GM21515 (cell line): ENCODE measurements around the gene UAP1L1.

ENCODE experiments used
- ATAC-seq: cut with Tn5 transposase; IDR thresholded peaks from one replicate; pipeline ENCODE4 v1.9.1; 2021; ENCODE audit not compliant: unreplicated experiment

Gene UAP1L1

DNA sequence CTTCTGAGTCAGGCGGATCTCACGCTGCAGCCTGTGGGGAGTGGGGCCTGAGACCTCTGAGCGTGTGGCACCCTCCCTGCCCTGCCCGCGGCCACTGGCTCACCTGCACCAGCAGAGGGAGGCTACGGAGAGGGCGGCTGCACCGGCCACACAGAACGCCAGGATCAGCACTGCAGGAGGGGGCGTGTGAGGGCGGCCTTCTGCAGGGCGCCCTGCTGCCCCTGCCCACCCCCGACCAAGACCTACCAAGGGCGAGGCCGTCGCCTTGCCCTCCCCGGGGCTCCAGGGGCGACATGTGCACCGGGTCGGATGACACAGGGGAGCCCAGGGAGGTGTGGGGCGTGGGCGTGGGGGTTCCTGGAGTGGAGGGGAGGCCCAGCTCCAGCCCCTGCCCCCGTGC, 36.7 kb upstream of the UAP1L1 start:
- ATAC-seq = no peak

GRCh38 chr9:137041124-137041523, 36.2 kb upstream of the UAP1L1 start:
- no peak for ATAC-seq

DNA sequence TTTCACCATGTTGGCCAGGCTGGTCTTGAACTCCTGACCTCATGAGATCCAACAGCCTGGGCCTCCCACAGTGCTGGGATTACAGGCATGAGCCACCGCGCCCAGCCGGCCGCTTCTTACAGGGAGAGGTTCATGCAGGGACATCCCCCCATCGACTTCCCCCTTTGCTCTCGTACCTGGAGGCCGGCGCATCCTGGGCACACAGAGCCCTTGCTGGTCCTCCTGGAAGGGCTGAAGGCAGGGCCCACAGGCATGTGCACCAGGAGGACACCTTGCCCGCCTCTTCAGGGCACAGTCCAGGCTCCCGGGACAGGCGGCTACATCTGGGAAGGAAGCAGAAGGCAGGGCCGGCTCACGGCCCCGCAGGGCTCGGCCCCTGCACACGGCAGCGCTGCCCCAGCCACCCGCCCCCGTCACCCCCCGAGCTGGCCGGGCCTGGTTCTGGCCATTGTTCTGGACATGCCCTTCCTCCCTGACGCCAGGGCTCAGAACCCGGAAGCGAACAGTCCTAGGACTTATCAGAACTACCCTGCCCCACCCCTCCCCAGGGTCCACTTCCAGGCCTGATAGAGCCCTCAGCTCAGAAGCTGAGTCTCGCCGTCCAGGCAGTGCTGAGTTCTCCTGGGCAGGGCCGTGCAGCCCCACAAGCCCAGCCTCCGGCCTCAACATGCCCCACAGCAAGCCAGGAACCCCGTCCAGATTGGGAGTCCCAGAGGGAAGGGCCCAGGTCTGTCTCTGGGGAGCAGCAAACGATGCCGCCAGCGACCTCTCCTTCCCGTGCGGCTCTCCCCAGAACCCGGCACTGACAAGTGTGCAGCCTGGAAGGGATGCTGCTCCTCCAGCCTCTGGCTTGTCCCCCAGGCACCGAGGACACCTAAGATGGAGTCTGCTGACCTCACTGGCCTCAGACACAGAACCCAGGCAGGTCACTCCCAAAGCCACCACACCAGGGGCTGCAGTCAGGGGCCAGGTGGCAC, 34.3 kb upstream of the UAP1L1 start:
- no peak for ATAC-seq

DNA sequence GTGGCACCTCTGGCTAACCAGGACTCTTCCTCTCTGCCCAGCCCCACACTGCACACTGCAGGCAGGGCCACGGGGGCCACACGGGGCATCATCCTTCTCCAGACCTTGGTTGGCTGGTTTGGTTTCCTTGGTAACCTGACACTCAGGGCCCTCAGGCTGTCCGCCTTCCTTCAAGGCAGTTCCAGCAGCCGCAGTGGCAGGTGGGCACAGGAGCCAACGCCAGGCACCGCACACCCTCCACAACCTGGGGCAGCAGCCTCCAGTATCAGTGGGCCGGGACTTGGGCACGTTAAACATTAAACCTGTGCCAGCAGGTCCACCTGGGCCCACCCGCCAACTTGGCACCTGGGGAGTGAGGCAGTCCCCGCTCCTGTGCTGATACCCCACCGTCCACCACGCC, 33.3 kb upstream of the UAP1L1 start:
- no peak for ATAC-seq

DNA sequence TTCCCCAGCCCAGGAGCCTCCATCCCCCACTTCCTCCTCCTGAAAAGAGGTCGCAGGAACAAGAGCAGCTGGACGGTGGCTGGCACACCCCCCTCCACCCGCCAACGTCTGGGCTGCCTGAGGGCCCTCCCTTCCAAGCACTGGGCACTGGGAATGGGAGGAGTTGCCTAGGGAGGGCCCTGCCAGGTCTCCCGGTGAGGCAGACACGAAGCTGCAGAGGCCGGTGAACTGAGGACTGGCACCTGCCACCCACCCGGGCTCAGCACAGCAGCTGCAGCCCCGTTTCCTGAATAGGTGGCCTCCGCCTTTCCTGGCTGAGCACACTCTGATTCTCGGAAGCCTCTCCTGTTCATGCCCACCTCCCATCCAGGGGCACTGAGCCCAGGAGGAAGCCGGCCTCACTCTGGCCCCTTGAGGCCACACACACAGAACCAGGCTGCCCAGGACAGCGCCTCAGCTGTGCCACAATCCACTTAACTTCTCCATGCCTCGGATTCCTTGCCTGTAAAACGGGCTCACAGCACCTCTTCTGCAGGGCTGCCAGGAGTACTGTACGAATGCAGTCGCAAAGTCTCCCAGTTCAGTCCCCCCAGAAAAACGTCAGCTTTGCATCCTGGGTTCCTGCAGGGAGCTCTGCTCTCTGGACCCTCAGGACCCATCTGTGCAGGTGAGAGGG, 32.7 kb upstream of the UAP1L1 start:
- ATAC-seq = no peak

GRCh38 chr9:137045294-137046087, 31.8 kb upstream of the UAP1L1 start:
- ATAC-seq = no peak

DNA sequence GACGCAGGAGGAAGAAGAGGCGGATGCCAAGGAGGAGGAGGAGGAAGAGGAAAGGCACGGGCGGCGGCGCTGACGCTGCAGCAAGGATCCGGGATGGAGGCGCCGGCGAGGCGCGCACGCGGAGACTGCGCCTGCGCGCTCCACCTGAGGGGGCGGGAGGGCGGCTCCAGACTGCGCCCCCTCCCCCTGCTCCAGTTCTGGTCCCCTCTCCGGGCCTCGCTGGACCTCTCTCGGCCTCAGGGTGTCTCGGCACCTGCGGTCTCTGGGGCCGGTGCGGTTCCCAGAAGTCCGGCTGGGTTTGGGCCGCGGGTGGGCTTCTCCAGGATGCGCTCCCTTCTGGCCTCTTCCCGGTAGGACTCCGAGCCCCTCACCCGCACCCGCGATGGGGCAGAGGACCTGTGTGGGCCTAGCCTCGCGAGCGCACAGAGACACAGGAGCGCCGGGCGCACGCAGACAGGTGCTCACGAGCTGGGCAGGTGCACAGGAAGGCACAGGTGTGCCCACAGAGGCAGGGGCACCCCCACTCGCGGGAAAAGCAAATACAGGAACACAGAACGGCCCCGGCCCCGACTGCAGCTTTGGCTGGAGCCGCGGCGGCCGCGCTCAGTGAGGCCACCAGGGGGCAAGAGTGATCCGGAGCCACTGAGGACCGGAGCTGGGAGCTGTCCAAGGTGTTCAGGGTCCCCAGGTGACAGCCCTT, 31.1 kb upstream of the UAP1L1 start, which contains the start of gene NPDC1:
TSS of gene NPDC1 (minus strand) at position 90 of the 700 bp plus-strand sequence. CDS start 188 bp downstream, outside the sequence.
- ATAC-seq = no peak

GRCh38 chr9:137048655-137049543, 28.4 kb upstream of the UAP1L1 start:
- no peak for ATAC-seq

GRCh38 chr9:137049544-137050449, 27.5 kb upstream of the UAP1L1 start:
- no peak for ATAC-seq

DNA sequence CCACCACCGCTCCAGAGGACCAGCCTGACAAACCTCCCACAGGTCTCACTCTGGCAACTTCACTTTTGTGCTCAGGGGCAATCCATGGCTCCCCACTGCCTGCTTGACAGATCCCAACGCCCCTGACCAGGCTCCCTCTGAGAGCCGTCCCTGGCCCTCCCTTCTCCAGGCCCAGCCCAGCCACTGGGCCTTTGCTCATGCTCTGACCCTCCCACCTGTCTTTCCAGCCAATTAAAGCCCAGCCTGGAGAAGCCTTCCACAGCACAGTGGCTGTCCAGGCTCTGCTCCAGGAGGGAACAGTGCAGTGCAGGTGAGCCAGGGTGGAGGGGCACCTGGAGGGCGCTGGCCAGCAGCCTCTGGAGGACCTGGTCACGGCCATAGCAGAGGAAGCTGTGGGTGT, 26.7 kb upstream of the UAP1L1 start:
- no peak for ATAC-seq

DNA sequence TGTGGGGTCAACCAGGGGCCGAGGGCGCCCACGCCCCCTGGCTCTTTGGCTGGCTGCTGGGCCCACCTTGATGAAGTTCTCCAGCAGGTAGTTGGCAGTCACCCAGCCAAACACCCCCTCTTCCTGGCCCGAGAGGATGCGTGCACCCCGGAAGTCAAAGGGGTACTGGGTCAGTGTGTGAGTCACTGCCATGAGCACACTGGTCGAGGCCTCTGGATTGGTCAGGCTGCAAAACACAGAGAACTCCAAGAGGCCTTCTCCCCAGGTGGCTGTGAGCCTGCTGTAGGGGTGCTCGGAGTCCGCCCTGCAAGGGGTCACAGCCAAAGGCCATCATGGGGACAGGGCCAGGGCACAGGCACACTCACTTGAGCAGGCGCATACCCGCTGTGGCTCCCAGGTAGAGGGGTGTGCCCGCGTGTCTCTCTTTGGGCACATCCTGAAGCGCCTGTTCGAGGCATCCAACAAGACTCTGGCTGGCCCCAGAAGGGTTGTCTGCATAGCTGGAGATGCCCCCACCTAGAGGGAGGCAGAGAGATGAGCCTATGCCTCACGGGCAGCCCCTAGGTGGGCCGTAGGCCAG, 26.1 kb upstream of the UAP1L1 start:
- ATAC-seq = no peak

DNA sequence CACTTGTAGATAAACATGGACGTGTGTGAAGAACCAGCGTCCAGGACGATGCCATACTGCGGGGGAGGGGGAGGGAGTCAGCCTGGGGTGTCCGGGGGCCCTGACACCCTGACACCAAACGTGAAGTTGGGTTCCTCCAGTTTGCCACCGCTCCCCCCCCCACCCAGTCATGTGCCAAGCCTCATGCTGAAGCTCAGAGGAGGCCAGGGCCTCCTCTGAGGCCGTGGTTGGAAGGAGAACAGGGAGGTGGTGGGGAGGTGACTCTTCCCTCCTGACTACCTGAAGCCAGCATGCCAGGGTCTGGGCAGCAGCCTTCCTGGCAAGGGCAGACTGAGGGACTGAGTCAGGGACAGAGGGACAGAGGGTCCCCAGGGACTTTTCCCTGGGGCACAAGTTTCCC, 25.0 kb upstream of the UAP1L1 start:
- ATAC-seq = no peak

DNA sequence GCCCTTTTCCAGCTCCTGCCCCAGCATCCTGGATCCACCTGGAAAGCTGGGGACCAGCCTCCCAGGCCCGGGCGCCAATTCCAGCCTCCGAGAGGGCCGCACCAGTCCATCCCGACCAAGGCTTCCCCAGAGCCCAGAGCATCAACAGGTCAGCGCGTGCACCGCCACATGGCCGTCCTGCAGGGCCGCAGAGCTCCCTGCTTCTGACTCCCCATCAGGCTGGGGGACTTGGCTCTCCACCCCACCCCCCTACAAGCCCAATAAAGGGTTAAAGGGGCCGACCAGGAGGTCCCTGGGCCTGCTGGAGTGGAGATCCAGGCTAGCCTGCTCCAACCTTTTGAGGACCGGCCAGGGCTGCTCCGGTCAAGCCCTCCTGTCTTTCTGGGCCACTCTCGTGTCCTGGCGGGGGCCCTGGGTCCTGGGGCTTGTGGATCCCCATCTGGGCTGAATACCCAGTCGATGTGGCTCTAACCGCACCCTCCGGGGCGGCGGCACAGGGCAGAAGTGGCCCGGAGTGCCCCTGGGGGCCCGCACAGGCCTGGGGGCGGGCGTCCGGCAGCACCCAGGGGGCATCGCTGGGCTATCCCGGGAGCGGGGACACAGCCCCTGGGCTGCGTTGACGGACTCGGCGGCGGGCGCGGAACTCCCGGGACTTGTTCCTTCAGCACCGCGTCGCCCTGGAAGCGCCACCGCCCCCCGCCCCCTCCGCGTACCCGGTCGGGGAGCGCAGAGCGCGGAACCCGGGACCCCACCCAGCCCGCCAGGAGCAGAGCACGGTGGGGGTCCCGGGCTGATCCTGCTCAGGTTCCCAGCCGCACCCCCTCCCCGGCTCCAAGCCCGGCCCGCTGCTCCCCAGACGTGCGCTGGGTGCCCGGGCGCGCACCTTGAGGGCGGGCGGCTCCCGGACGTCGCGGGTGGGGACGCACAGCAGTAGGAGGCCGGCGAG, 24.0 kb upstream of the UAP1L1 start:
- no peak for ATAC-seq

DNA sequence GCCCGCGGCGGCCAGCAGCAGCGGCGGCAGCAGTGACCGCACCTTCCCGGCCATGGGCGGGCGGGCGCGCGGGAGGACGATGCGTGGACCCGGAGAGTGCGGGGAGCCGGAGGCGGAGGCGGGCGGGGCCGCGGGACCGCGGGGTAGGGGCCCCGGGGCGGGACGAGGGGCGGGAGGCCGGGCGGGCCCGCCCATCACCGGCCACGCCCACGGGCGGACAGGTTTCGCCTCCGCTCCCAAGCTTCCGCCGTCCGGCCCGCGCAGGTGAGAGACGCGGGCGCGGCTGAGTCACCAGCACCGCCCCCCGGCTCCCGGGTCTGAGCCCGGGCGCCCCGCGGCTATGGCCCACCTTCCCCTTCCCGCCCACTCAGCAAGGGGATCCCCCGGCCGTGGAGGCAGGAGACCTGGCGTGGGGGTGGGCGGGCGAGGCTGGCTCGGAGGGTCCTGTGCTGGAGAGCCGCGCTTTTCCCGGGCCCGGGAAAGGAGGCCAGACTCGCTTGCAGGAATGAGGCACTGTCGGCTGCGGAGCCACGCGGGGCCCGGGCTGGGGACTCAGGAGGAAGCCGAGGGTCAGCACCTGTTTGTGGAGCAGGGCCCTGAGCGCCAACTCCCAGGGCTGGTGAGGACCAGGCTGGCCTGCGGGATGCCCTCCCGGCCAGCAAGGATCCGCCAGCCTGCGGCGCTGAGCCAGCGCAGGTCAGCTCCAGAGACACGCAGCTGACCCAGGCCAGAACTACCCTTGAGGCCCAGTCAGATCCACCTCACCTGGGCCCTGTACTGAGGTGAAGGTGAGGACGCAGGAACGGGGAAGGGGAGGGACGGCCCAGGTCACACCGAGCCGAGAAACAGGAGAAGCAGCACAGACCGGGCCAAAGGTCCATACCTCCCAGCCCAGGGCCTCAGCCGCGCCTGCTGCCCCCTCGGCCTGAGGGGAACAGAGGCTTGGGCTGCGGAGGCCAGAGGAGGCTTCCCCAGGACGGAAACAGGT, 23.1 kb upstream of the UAP1L1 start, which contains the start of gene ENTPD2:
TSS of gene ENTPD2 (minus strand) at position 118 of the 988 bp plus-strand sequence. CDS start at position 54, 64 bp downstream.
- ATAC-seq = no peak

DNA sequence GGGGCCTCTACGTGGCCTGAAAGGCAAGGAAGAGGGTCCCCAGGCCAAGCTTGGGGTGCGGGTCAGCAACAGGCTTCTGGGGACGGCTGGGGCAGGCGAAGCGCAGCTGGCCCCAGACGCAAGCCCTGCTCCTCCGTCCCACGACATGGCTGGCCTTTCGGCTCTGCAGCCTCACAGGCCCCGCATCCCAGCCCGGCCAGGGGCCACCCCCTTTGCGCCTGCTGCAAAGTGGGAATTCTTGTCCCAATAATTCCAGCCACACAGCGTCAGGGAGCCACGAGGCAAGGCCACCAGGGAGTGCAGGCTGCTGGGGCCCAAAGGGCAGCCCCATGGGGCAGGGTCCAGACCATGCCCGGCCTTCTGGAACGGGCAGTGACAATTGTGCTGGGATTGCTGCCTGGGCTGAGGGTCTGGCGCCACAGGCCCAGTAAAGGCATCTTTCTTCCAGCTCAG, 22.4 kb upstream of the UAP1L1 start:
- no peak for ATAC-seq
